K562 (cell line): Measurements from ENCODE around the gene ZBTB32. TPM values are rescaled to one million over a fixed set of nuclear protein-coding genes. Genes with fewer than 3 reads are reported as not detected.

ENCODE experiments used
- ATAC-seq: fragments of 200-7000 bp; cut with Tn5 transposase; 3 replicates; pipeline ENCODE4 v1.9.1; 2020; ENCODE audit warnings: moderate library complexity
- BruUV-seq: library from RNA; stranded (reverse); fragments of 400-500 nt; replicated peaks from 2 replicates; lab custom pipeline; 2021; lab: Mats Ljungman, UMichigan
- CTCF ChIA-PET: fragments of 300-600 bp; formaldehyde crosslinking; extraction: SDS; loops from one replicate; lab custom pipeline; 2021; ENCODE audit warnings: low intra/inter-chr PET ratio; lab: Yijun Ruan, JAX
- POLR2A ChIA-PET: fragments of 300-600, 350-650 bp; sonication (Branson Sonifier 250); formaldehyde crosslinking; extraction: SDS; loops from one replicate; lab custom pipeline; 2021; ENCODE audit warnings: antibody characterized with exemption, inconsistent platforms; lab: Yijun Ruan, JAX
- DNase-seq, 4 experiments: peaks; one replicate each; pipeline versions ENCODE4 v3.0.0 to v3.0.0-alpha.2; 2011 to 2018; ENCODE audit warnings: low spot score in 3 of 4, mixed read lengths in 3 of 4; ENCODE audit errors: extremely low read depth in 1 of 4
- FAIRE-seq: peaks from 2 replicates; lab custom pipeline; 2011; peaks lifted over from hg19 to GRCh38; lab: Jason Lieb, UNC
- H2AFZ ChIP-seq: 2 replicates; pipeline ENCODE4 v1.6.0; 2011; ENCODE audit warnings: low read depth, low read length, control low read depth, inconsistent platforms
- H3K27ac ChIP-seq: fragments of 200-600 bp; 3 replicates; pipeline ENCODE4 v1.8.0; 2011; ENCODE audit warnings: low read depth, mild to moderate bottlenecking, control low read depth, inconsistent platforms, low read length, moderate library complexity, mixed read lengths; ENCODE audit errors: extremely low read depth
- H3K27me3 ChIP-seq, 2 experiments: fragments of 300-600 bp in 1 of 2; 2 replicates in 1 of 2; 3 replicates in 1 of 2; pipeline versions ENCODE4 v1.6.0 to v1.8.0; 2011; ENCODE audit warnings: inconsistent platforms in 2 of 2, low read length in 2 of 2, mild to moderate bottlenecking in 1 of 2, mixed read lengths in 1 of 2, moderate library complexity in 1 of 2; ENCODE audit not compliant: control insufficient read depth in 2 of 2, insufficient read depth in 2 of 2
- H3K36me3 ChIP-seq: fragments of 300-600 bp; 3 replicates; pipeline ENCODE4 v1.8.0; 2011; ENCODE audit warnings: mild to moderate bottlenecking, low read length, inconsistent platforms; ENCODE audit not compliant: control insufficient read depth, insufficient read depth
- H3K4me1 ChIP-seq, 2 experiments: fragments of 200-600 bp in 1 of 2; replicated peaks in 1 of 2; 2 replicates in 1 of 2; 3 replicates in 1 of 2; pipeline versions ENCODE4 v1.5.1 to v1.8.0; 2011; ENCODE audit warnings: inconsistent platforms in 2 of 2, low read length in 2 of 2, mild to moderate bottlenecking in 1 of 2, mixed read lengths in 1 of 2, moderate library complexity in 1 of 2; ENCODE audit not compliant: control insufficient read depth in 2 of 2, insufficient read depth in 2 of 2
- H3K4me2 ChIP-seq: 2 replicates; pipeline ENCODE4 v1.6.1; 2011; ENCODE audit warnings: low read length, control low read depth, inconsistent platforms, mixed read lengths; ENCODE audit not compliant: insufficient read depth
- H3K4me3 ChIP-seq: fragments of 200-600 bp; sonication (generic), shearing (Covaris generic); 2 replicates; pipeline ENCODE4 v1.5.1; 2016; ENCODE audit warnings: control low read depth, inconsistent platforms
- H3K79me2 ChIP-seq: fragments of 200-600 bp; 3 replicates; pipeline ENCODE4 v1.8.0; 2011; ENCODE audit warnings: low read length, inconsistent platforms; ENCODE audit not compliant: control insufficient read depth, insufficient read depth
- H3K9ac ChIP-seq, 2 experiments: 2 replicates each; pipeline versions ENCODE4 v1.6.0 to v1.6.1; 2011; ENCODE audit warnings: low read depth in 2 of 2, low read length in 2 of 2, control low read depth in 1 of 2, inconsistent platforms in 1 of 2, mild to moderate bottlenecking in 1 of 2, mixed read lengths in 1 of 2; ENCODE audit not compliant: insufficient read depth in 1 of 2
- H3K9me1 ChIP-seq: one replicate; pipeline ENCODE4 v1.6.0; 2011; ENCODE audit warnings: inconsistent platforms, mild to moderate bottlenecking, low read length, moderate library complexity; ENCODE audit not compliant: control insufficient read depth, insufficient read depth
- H3K9me3 ChIP-seq: replicated peaks from 2 replicates; pipeline ENCODE4 v1.5.1; 2011; ENCODE audit warnings: low read depth, low read length, inconsistent platforms; ENCODE audit not compliant: control insufficient read depth, insufficient read depth
- H4K20me1 ChIP-seq: replicated peaks from 2 replicates; pipeline ENCODE4 v1.6.1; 2011; ENCODE audit warnings: low read length, inconsistent platforms, mixed read lengths; ENCODE audit not compliant: control insufficient read depth, insufficient read depth
- TEAD2 ChIP-seq: fragments of 450-650 bp; IDR thresholded peaks from 2 replicates; pipeline ENCODE4 v1.6.1; 2016; ENCODE audit warnings: missing genetic modification characterization, control low read depth, missing compliant biosample characterization
- TSHZ1 ChIP-seq: fragments of 250-450 bp; sonication (Bioruptor Pico); IDR thresholded peaks from 2 replicates; pipeline ENCODE4 v1.4.0; 2020; ENCODE audit warnings: mild to moderate bottlenecking, moderate library complexity
- ZNF347 ChIP-seq: fragments of 450-650 bp; formaldehyde crosslinking; IDR thresholded peaks from 2 replicates; pipeline ENCODE4 v1.4.0; 2020; ENCODE audit warnings: low read depth, mild to moderate bottlenecking, moderate library complexity
- WGBS: fragments of 100-300 bp; shearing (Covaris generic); methylation state at CpG from one replicate; pipeline ENCODE4 v1.1.6; 2016; ENCODE audit warnings: low coverage, mixed read lengths; ENCODE audit not compliant: insufficient coverage; ENCODE audit errors: missing lambda C conversion rate; 5-methylcytosine and 5-hydroxymethylcytosine counted together
- in situ Hi-C: fragments of 300-500 bp; cut with MboI; formaldehyde crosslinking; loops from 4 replicates; pipeline ENCODE4 v1.15.0; 2018; ENCODE audit warnings: inconsistent platforms, mixed read lengths
- intact Hi-C: fragments of 100-400 bp; cut with micrococcal nuclease; formaldehyde crosslinking; loops from 2 replicates; pipeline ENCODE4 v1.14.2; 2022
- polyA plus RNA-seq, 8 experiments: library from polyadenylated mRNA; depleted of rRNA in 4 of 8; stranded (reverse) in 5 of 8; unstranded in 3 of 8; fragments of >200 nt; fragmentation: Nextera tagmentation in 2 of 8; fragmentation: Illumina TruSeq in 1 of 8; extraction: Ambion mirVana in 2 of 8; extraction: Trizol in 1 of 8; gene quantifications; 2 replicates each; pipeline versions ENCODE4 v1.2.1 to v1.2.3, GENCODE V29; 2011 to 2014; ENCODE audit warnings: inconsistent platforms in 1 of 8, missing spikeins in 1 of 8
- total RNA-seq, 7 experiments: library from RNA; depleted of rRNA in 6 of 7; stranded (reverse); fragments of >200 nt in 6 of 7; fragmentation: Illumina TruSeq in 2 of 7; extraction: Trizol in 2 of 7; gene quantifications; 2 replicates each; pipeline versions ENCODE4 v1.2.1 to v1.2.3, GENCODE V29; 2011 to 2021; ENCODE audit warnings: low replicate concordance in 1 of 7

Gene ZBTB32
- total and polyA plus RNA-seq, 9 of the 15 experiments (the other 6 are each of a cell fraction or from before 2014, with no cell fraction given), result 0.20 TPM; not detected in 8

- Histone ChIP-seq H2AFZ (no peak overlapping the region), H3K9me1 (no peaks in the 10 kb centered on the region), H3K9me3 (no peaks in the 10 kb centered on the region), H3K27ac (no peak overlapping the region), H3K27me3 (peaks cover 13 to 40% of the 10 kb centered on the region in 2 experiments; a peak in 4 of 5 replicates), H3K4me2 (no peak overlapping the region), H3K9ac (peak overlapping the region in 1 of 2 experiments; percentile 91; a peak in 2 of 4 replicates), H4K20me1 (0 out of 2 replicates have a peak, but pooled peaks cover 11% of the 10 kb centered on the region), H3K36me3 (peaks cover 11% of the 10 kb centered on the region; the same call in 2 of the 3 replicates), H3K79me2 (peaks cover 24% of the 10 kb centered on the region), H3K4me3 (no peak overlapping the region), H3K4me1 (peaks cover 14 to 56% of the 10 kb centered on the region in 2 experiments)
- DNase-seq (no peak), FAIRE-seq (no peak), ATAC-seq (no peak)
- intact Hi-C loops (no loop called here), in situ Hi-C loops (no loop called here)
- ChIA-PET POLR2A (interaction anchor here (1.0 kb wide), 1 partner anchor 9 kb away, joined by 4 read pairs; no protein-coding TSS in a partner anchor), CTCF (interaction anchor here (3.0 kb wide), 1 partner anchor 22 kb away, joined by 76 read pairs; no protein-coding TSS in a partner anchor)
- BruUV-seq, result no TSS peak
- WGBS, result 75% methylated on average over 6 of the region's 7 CpGs
- TF ChIP-seq ZNF347 (CRISPR knock-in tag) (no peak), TSHZ1 (CRISPR knock-in tag) (no peak), TEAD2 (tag) (no peak)
Observed at GRCh38 chr19:35715355-35715809, 11.0 kb downstream of the ZBTB32 start.
